ENCODE results near the gene HDAC8.
"Not testable (repeated sequence)": the region's sequence is repeated elsewhere in the genome, so short reads cannot be mapped to it uniquely, and the experiment has no call there.

The HDAC8 gene

DNA sequence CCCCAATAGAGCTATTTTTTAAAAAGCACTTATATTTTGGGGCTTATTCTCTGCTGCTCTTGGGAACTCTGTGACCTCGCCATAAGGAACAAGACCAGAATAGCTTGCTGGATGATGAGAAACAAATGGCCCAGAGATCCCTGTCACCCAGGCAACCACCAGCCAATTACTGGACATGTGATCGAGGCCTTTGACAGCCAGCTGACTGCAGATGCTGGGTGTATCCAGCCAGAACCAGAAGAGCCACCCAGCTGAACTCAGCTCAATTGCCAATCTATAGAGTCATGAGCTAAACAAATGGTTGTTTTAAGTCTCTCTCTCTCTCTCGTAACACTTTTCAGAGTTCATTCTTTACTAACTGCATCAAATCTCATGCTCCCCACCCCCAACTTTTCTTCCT, 242.5 kb downstream of the HDAC8 start:
- Histone ChIP-seq H3K14ac (ENCODE audit: low read length in 2 of 2) (no peak overlapping the region), H3K9ac (ENCODE audit: low read length) (no peak overlapping the region), H3K23ac (ENCODE audit: low read length in 2 of 2) (no peak overlapping the region), H3K36me3 (ENCODE audit: control insufficient read depth in 1 of 2, insufficient read depth in 2 of 2, low read depth in 1 of 2, low read length in 2 of 2) (peaks cover 0 to 5% of the 10 kb centered on the region in 2 experiments), H4K91ac (ENCODE audit: low read length) (no peak overlapping the region), H3K4ac (ENCODE audit: low read depth in 1 of 2, low read length in 2 of 2) (no peak overlapping the region), H2BK15ac (ENCODE audit: low read depth, poor library complexity, severe bottlenecking) (no peak overlapping the region), H3K18ac (ENCODE audit: low read depth in 1 of 2, low read length in 2 of 2) (no peak overlapping the region), H2AK5ac (ENCODE audit: low read length, severe bottlenecking) (no peak overlapping the region), H3K79me1 (replicated peaks; ENCODE audit: low read length, poor library complexity, severe bottlenecking) (no peaks in the 10 kb centered on the region), H2AFZ (ENCODE audit: low read depth, low read length) (no peak overlapping the region), H3K4me1 (ENCODE audit: control insufficient read depth, insufficient read depth, low read depth, low read length) (no peaks in the 10 kb centered on the region), H3K27me3 (ENCODE audit: control insufficient read depth in 1 of 2, insufficient read depth in 1 of 2, low read length in 2 of 2) (peaks cover 0 to 33% of the 10 kb centered on the region in 2 experiments), H4K8ac (ENCODE audit: low read length) (no peak overlapping the region), H3K4me2 (ENCODE audit: low read length, poor library complexity, severe bottlenecking) (no peak overlapping the region), H2BK120ac (ENCODE audit: low read depth, low read length) (no peak overlapping the region), H3K9me3 (ENCODE audit: control insufficient read depth, low read length) (peaks cover 17% of the 10 kb centered on the region), H2BK5ac (ENCODE audit: low read depth, low read length, poor library complexity, severe bottlenecking) (no peak overlapping the region), H3K27ac (ENCODE audit: low read length, poor library complexity, severe bottlenecking) (no peak overlapping the region), H2BK12ac (ENCODE audit: low read length in 2 of 2) (no peak overlapping the region), H3K4me3 (ENCODE audit: insufficient read depth in 1 of 2, low read depth in 1 of 2, low read length in 2 of 2) (no peak overlapping the region)
- 94% methylated on average over 3 of the region's 3 CpGs for WGBS
- no peak for DNase-seq

DNA sequence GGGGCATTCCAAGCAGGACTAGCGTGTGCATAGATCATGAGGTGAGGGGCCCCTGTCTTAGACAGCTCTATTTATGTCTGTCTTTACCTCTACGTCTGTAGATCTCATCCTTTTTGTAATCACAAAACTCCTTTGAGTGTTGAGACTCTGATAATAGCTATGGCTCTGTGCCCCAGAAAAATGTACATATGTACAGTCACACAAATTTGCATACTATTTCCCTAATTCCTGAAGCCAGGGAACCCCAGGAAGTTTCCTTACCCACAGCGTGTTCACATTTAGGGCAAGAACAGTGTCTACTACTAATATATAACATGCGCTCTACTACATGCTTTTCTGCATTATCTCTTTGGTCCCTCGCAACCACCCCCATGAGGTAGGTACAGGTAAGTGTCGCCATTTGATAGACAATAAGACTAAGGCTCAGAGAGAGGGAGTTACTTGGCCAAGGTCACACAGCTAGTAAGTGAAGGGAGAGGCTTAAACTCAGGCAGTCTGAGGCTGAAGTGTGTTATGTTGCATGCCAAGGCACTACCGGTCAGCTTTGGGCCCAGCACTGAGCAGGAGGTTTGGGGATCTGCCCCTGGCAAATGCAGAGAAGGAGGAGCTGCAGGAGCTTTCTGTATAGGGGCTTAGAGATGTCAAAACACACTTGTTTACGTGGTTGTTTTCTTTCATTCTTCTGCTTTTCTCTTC, 245.9 kb downstream of the HDAC8 start:
- Histone ChIP-seq H3K4me3 (ENCODE audit: insufficient read depth in 1 of 2, low read depth in 1 of 2, low read length in 2 of 2) (no peak overlapping the region), H3K9ac (ENCODE audit: low read length) (no peak overlapping the region), H2AFZ (ENCODE audit: low read depth, low read length) (no peak overlapping the region), H3K18ac (ENCODE audit: low read depth in 1 of 2, low read length in 2 of 2) (no peak overlapping the region), H3K79me1 (replicated peaks; ENCODE audit: low read length, poor library complexity, severe bottlenecking) (no peaks in the 10 kb centered on the region), H3K27me3 (ENCODE audit: control insufficient read depth in 1 of 2, insufficient read depth in 1 of 2, low read length in 2 of 2) (peaks cover 0 to 32% of the 10 kb centered on the region in 2 experiments), H4K8ac (ENCODE audit: low read length) (no peak overlapping the region), H3K36me3 (ENCODE audit: control insufficient read depth in 1 of 2, insufficient read depth in 2 of 2, low read depth in 1 of 2, low read length in 2 of 2) (peaks cover 0 to 5% of the 10 kb centered on the region in 2 experiments), H3K4ac (ENCODE audit: low read depth in 1 of 2, low read length in 2 of 2) (no peak overlapping the region), H3K9me3 (ENCODE audit: control insufficient read depth, low read length) (peaks cover 12% of the 10 kb centered on the region), H3K27ac (ENCODE audit: low read length, poor library complexity, severe bottlenecking) (no peak overlapping the region), H2BK5ac (ENCODE audit: low read depth, low read length, poor library complexity, severe bottlenecking) (no peak overlapping the region), H2BK15ac (ENCODE audit: low read depth, poor library complexity, severe bottlenecking) (no peak overlapping the region), H2AK5ac (ENCODE audit: low read length, severe bottlenecking) (no peak overlapping the region), H3K4me2 (ENCODE audit: low read length, poor library complexity, severe bottlenecking) (no peak overlapping the region), H3K4me1 (ENCODE audit: control insufficient read depth, insufficient read depth, low read depth, low read length) (no peaks in the 10 kb centered on the region), H2BK12ac (ENCODE audit: low read length in 2 of 2) (no peak overlapping the region), H3K14ac (ENCODE audit: low read length in 2 of 2) (no peak overlapping the region), H3K23ac (ENCODE audit: low read length in 2 of 2) (no peak overlapping the region), H2BK120ac (ENCODE audit: low read depth, low read length) (no peak overlapping the region), H4K91ac (ENCODE audit: low read length) (no peak overlapping the region)
- DNase-seq: no peak
- WGBS: 90% methylated on average over 4 of the region's 8 CpGs

- H3K23ac ChIP-seq (ENCODE audit: low read length in 2 of 2); H3K4me2 ChIP-seq (ENCODE audit: low read length, poor library complexity, severe bottlenecking); H3K27ac ChIP-seq (ENCODE audit: low read length, poor library complexity, severe bottlenecking); H3K4me1 ChIP-seq (ENCODE audit: control insufficient read depth, insufficient read depth, low read depth, low read length); H3K79me1 ChIP-seq (replicated peaks; ENCODE audit: low read length, poor library complexity, severe bottlenecking); H3K14ac ChIP-seq (ENCODE audit: low read length in 2 of 2); H2BK5ac ChIP-seq (ENCODE audit: low read depth, low read length, poor library complexity, severe bottlenecking); H2BK15ac ChIP-seq (ENCODE audit: low read depth, poor library complexity, severe bottlenecking); H4K91ac ChIP-seq (ENCODE audit: low read length); H3K36me3 ChIP-seq (ENCODE audit: control insufficient read depth in 1 of 2, insufficient read depth in 2 of 2, low read depth in 1 of 2, low read length in 2 of 2); H2BK12ac ChIP-seq (ENCODE audit: low read length in 2 of 2); H4K8ac ChIP-seq (ENCODE audit: low read length); H2AK5ac ChIP-seq (ENCODE audit: low read length, severe bottlenecking); H2AFZ ChIP-seq (ENCODE audit: low read depth, low read length); H2BK120ac ChIP-seq (ENCODE audit: low read depth, low read length); H3K4me3 ChIP-seq (ENCODE audit: insufficient read depth in 1 of 2, low read depth in 1 of 2, low read length in 2 of 2); H3K4ac ChIP-seq (ENCODE audit: low read depth in 1 of 2, low read length in 2 of 2); H3K9me3 ChIP-seq (ENCODE audit: control insufficient read depth, low read length); DNase-seq; H3K9ac ChIP-seq (ENCODE audit: low read length); H3K18ac ChIP-seq (ENCODE audit: low read depth in 1 of 2, low read length in 2 of 2): not testable (repeated sequence)
- H3K27me3 ChIP-seq (ENCODE audit: control insufficient read depth in 1 of 2, insufficient read depth in 1 of 2, low read length in 2 of 2): peaks cover 0 to 36% of the 10 kb centered on the region in 2 experiments
- 94% methylated on average over 4 of the region's 8 CpGs for WGBS
These were observed 253.0 kb downstream of the HDAC8 start for GRCh38 chrX:72319651-72320050.

DNA sequence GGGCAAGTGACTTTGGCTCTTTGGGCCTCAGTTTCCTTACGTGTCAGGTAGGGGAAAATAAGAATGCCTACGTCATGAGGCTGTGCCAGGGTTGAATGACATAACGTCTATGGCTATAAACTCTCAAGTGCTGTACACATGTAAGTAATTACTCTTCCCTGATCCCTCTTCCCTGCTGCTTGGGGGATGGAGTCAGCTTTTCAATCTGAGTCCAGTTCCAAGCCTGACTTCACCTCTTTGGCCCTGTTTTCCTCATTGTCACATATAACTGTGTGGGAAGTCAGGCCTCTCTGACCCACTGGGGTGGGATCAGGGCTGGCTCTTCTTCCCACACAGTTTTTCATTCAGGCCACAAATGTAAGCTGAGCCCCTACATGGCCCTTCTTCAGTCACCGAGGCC, 255.5 kb downstream of the HDAC8 start:
- no peak for DNase-seq
- WGBS: 100% methylated on average over 2 of the region's 4 CpGs
- no peak overlapping the region for H3K18ac ChIP-seq (ENCODE audit: low read depth in 1 of 2, low read length in 2 of 2)
- H3K14ac ChIP-seq (ENCODE audit: low read length in 2 of 2): no peak overlapping the region
- peaks cover 0 to 59% of the 10 kb centered on the region in 2 experiments for H3K27me3 ChIP-seq (ENCODE audit: control insufficient read depth in 1 of 2, insufficient read depth in 1 of 2, low read length in 2 of 2)
- no peak overlapping the region for H3K23ac ChIP-seq (ENCODE audit: low read length in 2 of 2)
- no peak overlapping the region for H3K9ac ChIP-seq (ENCODE audit: low read length)
- no peak overlapping the region for H3K4me2 ChIP-seq (ENCODE audit: low read length, poor library complexity, severe bottlenecking)
- H2AK5ac ChIP-seq (ENCODE audit: low read length, severe bottlenecking): no peak overlapping the region
- no peak overlapping the region for H3K4ac ChIP-seq (ENCODE audit: low read depth in 1 of 2, low read length in 2 of 2)
- no peak overlapping the region for H2AFZ ChIP-seq (ENCODE audit: low read depth, low read length)
- H4K8ac ChIP-seq (ENCODE audit: low read length): no peak overlapping the region
- no peaks in the 10 kb centered on the region for H3K4me1 ChIP-seq (ENCODE audit: control insufficient read depth, insufficient read depth, low read depth, low read length)
- H2BK15ac ChIP-seq (ENCODE audit: low read depth, poor library complexity, severe bottlenecking): no peak overlapping the region
- no peak overlapping the region for H3K4me3 ChIP-seq (ENCODE audit: insufficient read depth in 1 of 2, low read depth in 1 of 2, low read length in 2 of 2)
- H3K79me1 ChIP-seq (replicated peaks; ENCODE audit: low read length, poor library complexity, severe bottlenecking): no peaks in the 10 kb centered on the region
- H2BK5ac ChIP-seq (ENCODE audit: low read depth, low read length, poor library complexity, severe bottlenecking): no peak overlapping the region
- no peak overlapping the region for H4K91ac ChIP-seq (ENCODE audit: low read length)
- H3K36me3 ChIP-seq (ENCODE audit: control insufficient read depth in 1 of 2, insufficient read depth in 2 of 2, low read depth in 1 of 2, low read length in 2 of 2): no peaks in the 10 kb centered on the region
- H3K27ac ChIP-seq (ENCODE audit: low read length, poor library complexity, severe bottlenecking): no peak overlapping the region
- H2BK12ac ChIP-seq (ENCODE audit: low read length in 2 of 2): no peak overlapping the region
- H2BK120ac ChIP-seq (ENCODE audit: low read depth, low read length): no peak overlapping the region
- no peaks in the 10 kb centered on the region for H3K9me3 ChIP-seq (ENCODE audit: control insufficient read depth, low read length)

All from mesenchymal stem cell (in vitro differentiated cells and primary cell).